ENCODE data around the gene CDH3.

DNA sequence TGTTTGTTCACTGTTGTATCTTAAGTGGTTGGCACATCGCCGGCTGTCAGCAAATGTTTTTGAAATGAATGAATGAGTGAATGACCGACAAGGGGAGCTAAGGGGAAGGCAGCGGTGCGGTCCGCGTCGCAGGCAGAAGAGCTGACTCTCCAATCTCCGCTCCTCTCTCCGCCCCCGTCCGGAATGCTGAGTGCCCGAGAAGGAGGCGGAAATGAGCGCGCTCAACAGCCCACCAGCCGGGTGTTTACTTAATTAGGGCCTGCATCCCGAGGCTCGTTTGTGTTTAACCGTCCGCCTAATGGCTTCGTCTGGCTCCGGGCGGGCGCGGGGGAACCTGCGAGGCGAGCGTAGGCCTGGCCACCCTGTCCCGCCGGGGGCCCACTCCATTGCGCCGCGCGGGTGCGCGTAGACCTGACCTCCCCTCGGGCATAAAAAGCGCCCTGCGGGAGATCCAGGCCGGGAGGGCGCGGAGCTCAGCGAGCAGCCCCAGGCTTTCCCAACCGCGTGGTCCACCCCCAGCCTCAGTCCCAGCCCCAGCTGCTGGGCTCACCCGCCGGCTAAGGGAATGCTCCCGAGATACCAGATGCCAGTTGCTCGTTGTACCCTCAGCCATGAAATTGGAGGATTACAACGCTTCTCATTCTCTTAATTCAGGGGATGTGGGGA, 2.5 kb upstream of the CDH3 start:
- TF ChIP-seq, protein P1, sequence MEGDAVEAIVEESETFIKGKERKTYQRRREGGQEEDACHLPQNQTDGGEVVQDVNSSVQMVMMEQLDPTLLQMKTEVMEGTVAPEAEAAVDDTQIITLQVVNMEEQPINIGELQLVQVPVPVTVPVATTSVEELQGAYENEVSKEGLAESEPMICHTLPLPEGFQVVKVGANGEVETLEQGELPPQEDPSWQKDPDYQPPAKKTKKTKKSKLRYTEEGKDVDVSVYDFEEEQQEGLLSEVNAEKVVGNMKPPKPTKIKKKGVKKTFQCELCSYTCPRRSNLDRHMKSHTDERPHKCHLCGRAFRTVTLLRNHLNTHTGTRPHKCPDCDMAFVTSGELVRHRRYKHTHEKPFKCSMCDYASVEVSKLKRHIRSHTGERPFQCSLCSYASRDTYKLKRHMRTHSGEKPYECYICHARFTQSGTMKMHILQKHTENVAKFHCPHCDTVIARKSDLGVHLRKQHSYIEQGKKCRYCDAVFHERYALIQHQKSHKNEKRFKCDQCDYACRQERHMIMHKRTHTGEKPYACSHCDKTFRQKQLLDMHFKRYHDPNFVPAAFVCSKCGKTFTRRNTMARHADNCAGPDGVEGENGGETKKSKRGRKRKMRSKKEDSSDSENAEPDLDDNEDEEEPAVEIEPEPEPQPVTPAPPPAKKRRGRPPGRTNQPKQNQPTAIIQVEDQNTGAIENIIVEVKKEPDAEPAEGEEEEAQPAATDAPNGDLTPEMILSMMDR (conservative IDR thresholded peaks at IDR 0.05; ENCODE audit: low read depth in 2 of 2) = no peak
- no peak for TF ChIP-seq EZH2 (IDR thresholded peaks at IDR 0.05; ENCODE audit: low read depth, unreplicated experiment)

All from GM23338 (cell line).